Left ventricle myocardium inferior (tissue), 1 donor: ENCODE measurements around the gene TMEM170B. TPM values are rescaled to one million over a fixed set of nuclear protein-coding genes. Genes with fewer than 3 reads are reported as not detected.

ENCODE experiments used
- DNase-seq: peaks from one replicate; pipeline ENCODE4 v3.0.0-alpha.2; 2020
- H3K27ac ChIP-seq: fragments of 200-600 bp; replicated peaks from 2 replicates; pipeline ENCODE4 v1.8.0; 2021
- H3K27me3 ChIP-seq: fragments of 200-600 bp; 2 replicates; pipeline ENCODE4 v1.8.0; 2021; ENCODE audit warnings: low read depth
- H3K36me3 ChIP-seq: fragments of 200-600 bp; 2 replicates; pipeline ENCODE4 v1.8.0; 2021
- H3K4me1 ChIP-seq: fragments of 200-600 bp; 2 replicates; pipeline ENCODE4 v1.8.0; 2021
- H3K4me3 ChIP-seq: fragments of 200-600 bp; 2 replicates; pipeline ENCODE4 v1.8.0; 2021; ENCODE audit warnings: mild to moderate bottlenecking, moderate library complexity
- H3K9me3 ChIP-seq: fragments of 200-600 bp; replicated peaks from 2 replicates; pipeline ENCODE4 v1.8.0; 2021
- CTCF ChIP-seq: fragments of 200-600 bp; IDR thresholded peaks from 2 replicates; pipeline ENCODE4 v1.8.0; 2021; ENCODE audit warnings: antibody characterized with exemption, mild to moderate bottlenecking, borderline replicate concordance
- intact Hi-C: fragments of 100-400 bp; cut with micrococcal nuclease; formaldehyde crosslinking; loops from one replicate; pipeline ENCODE4 v1.11.0; 2022
- total RNA-seq: library from RNA; stranded (reverse); fragmentation: NEBNext Ultra II Directional; extraction: Animal tissue kit (Norgen Biotek cat#: 25700); gene quantifications from one replicate; pipeline ENCODE4 v1.2.1, GENCODE V29; 2021
- donor health status: DM: no; HTN: yes; CAD: no; lungs with severe emphysema.

TMEM170B gene
- total RNA-seq, 1 donor from 2014 or later: 4.4 TPM

- Histone ChIP-seq H3K9me3 (no peaks in the 10 kb centered on the region), H3K36me3 (peaks cover 2% of the 10 kb centered on the region), H3K27me3 (no peaks in the 10 kb centered on the region), H3K27ac (no peak overlapping the region), H3K4me3 (no peak overlapping the region), H3K4me1 (no peaks in the 10 kb centered on the region)
- intact Hi-C loops: no loop called here
- peak; percentile 90 for TF ChIP-seq CTCF
- DNase-seq: no peak
Observed at GRCh38 chr6:11575408-11576033, 38.0 kb downstream of the TMEM170B start.

GRCh38 chr6:11580686-11581405 is 43.3 kb downstream of the TMEM170B start:
- no peaks in the 10 kb centered on the region for H3K27me3 ChIP-seq
- H3K9me3 ChIP-seq: no peaks in the 10 kb centered on the region
- H3K4me3 ChIP-seq: no peak overlapping the region
- H3K27ac ChIP-seq: no peak overlapping the region
- TF ChIP-seq CTCF: no peak
- H3K4me1 ChIP-seq: no peaks in the 10 kb centered on the region
- no peak for DNase-seq
- intact Hi-C loops: loop anchor here (10.0 kb wide), 1 partner anchor 654 kb away; no protein-coding TSS in a partner anchor
- no peaks in the 10 kb centered on the region for H3K36me3 ChIP-seq

GRCh38 chr6:11584244-11584643 is 46.7 kb downstream of the TMEM170B start:
- no peaks in the 10 kb centered on the region for H3K27me3 ChIP-seq
- H3K9me3 ChIP-seq: no peaks in the 10 kb centered on the region
- intact Hi-C loops: loop anchor here (10.0 kb wide), 1 partner anchor 651 kb away; no protein-coding TSS in a partner anchor
- H3K4me3 ChIP-seq: no peak overlapping the region
- H3K36me3 ChIP-seq: no peaks in the 10 kb centered on the region
- no peak for TF ChIP-seq CTCF
- H3K27ac ChIP-seq: no peak overlapping the region
- DNase-seq: no peak
- H3K4me1 ChIP-seq: no peaks in the 10 kb centered on the region

- TF ChIP-seq CTCF: peak; percentile 75
- intact Hi-C loops: loop anchor here (10.0 kb wide), 1 partner anchor 649 kb away; no protein-coding TSS in a partner anchor
- H3K27me3 ChIP-seq: no peaks in the 10 kb centered on the region
- no peak overlapping the region for H3K27ac ChIP-seq
- H3K36me3 ChIP-seq: no peaks in the 10 kb centered on the region
- no peaks in the 10 kb centered on the region for H3K9me3 ChIP-seq
- no peaks in the 10 kb centered on the region for H3K4me1 ChIP-seq
- no peak for DNase-seq
- no peak overlapping the region for H3K4me3 ChIP-seq
Observed at GRCh38 chr6:11585426-11586016, 48.0 kb downstream of the TMEM170B start.

- TF ChIP-seq CTCF: no peak
- H3K27ac ChIP-seq: no peak overlapping the region
- DNase-seq: no peak
Observed at GRCh38 chr6:11586117-11586516, 48.6 kb downstream of the TMEM170B start.

More at GRCh38 chr6:11586117-11586516, 48.6 kb downstream of the TMEM170B start:
- H3K9me3 ChIP-seq: no peaks in the 10 kb centered on the region
- H3K27me3 ChIP-seq: no peaks in the 10 kb centered on the region
- intact Hi-C loops: loop anchor here (10.0 kb wide), 1 partner anchor 649 kb away; no protein-coding TSS in a partner anchor
- no peak overlapping the region for H3K4me3 ChIP-seq
- H3K36me3 ChIP-seq: no peaks in the 10 kb centered on the region
- H3K4me1 ChIP-seq: no peaks in the 10 kb centered on the region
